KMS-11 (cell line): ENCODE results near the gene HK3.

ENCODE experiments used
- H2AFZ ChIP-seq: fragments of 200-600 bp; sonication (generic); 2 replicates; pipeline ENCODE4 v1.6.1; 2016; ENCODE audit warnings: antibody characterized with exemption, mixed run types, low read depth
- H3K27ac ChIP-seq: fragments of 200-600 bp; sonication (generic); 2 replicates; pipeline ENCODE4 v1.6.1; 2016; ENCODE audit warnings: mild to moderate bottlenecking, mixed run types
- H3K27me3 ChIP-seq: fragments of 200-600 bp; sonication (generic); 2 replicates; pipeline ENCODE4 v1.6.1; 2017; ENCODE audit warnings: mild to moderate bottlenecking, low read depth, mixed run types, moderate library complexity; ENCODE audit not compliant: insufficient read depth
- H3K36me3 ChIP-seq: fragments of 200-600 bp; sonication (generic); 2 replicates; pipeline ENCODE4 v1.6.1; 2017; ENCODE audit warnings: mild to moderate bottlenecking, mixed run types; ENCODE audit not compliant: insufficient read depth
- H3K4me1 ChIP-seq: fragments of 200-600 bp; sonication (generic); 2 replicates; pipeline ENCODE4 v1.6.1; 2016; ENCODE audit warnings: mild to moderate bottlenecking, low read depth, mixed run types; ENCODE audit not compliant: poor library complexity, severe bottlenecking
- H3K4me2 ChIP-seq: fragments of 200-600 bp; sonication (generic); 2 replicates; pipeline ENCODE4 v1.7.0; 2016; ENCODE audit warnings: mild to moderate bottlenecking, mixed run types
- H3K4me3 ChIP-seq: fragments of 200-600 bp; sonication (generic); IDR thresholded peaks from 2 replicates; pipeline ENCODE4 v1.6.1; 2017; ENCODE audit warnings: low read depth, low read length, mixed read lengths; ENCODE audit not compliant: insufficient read depth
- H3K79me2 ChIP-seq: fragments of 200-600 bp; sonication (generic); 2 replicates; pipeline ENCODE4 v1.6.1; 2016; ENCODE audit warnings: low read depth, mixed run types; ENCODE audit not compliant: insufficient read depth
- H3K9ac ChIP-seq: fragments of 200-600 bp; sonication (generic); 2 replicates; pipeline ENCODE4 v1.6.1; 2016; ENCODE audit warnings: mild to moderate bottlenecking, mixed run types
- H4K20me1 ChIP-seq: fragments of 200-600 bp; sonication (generic); 2 replicates; pipeline ENCODE4 v1.6.1; 2016; ENCODE audit warnings: mild to moderate bottlenecking, mixed run types; ENCODE audit not compliant: insufficient read depth
- CTCF ChIP-seq: fragments of 200-600 bp; sonication (generic); conservative IDR thresholded peaks from 2 replicates; pipeline ENCODE4 v1.6.1; 2017; ENCODE audit warnings: low read depth, mild to moderate bottlenecking, antibody characterized with exemption, low read length, moderate library complexity, mixed read lengths

The HK3 gene

GRCh38 chr5:176836811-176837706, 62.1 kb downstream of the HK3 start:
- no peaks in the 10 kb centered on the region for H3K36me3 ChIP-seq
- peaks cover 10% of the 10 kb centered on the region for H3K4me1 ChIP-seq
- no peak for TF ChIP-seq CTCF
- H4K20me1 ChIP-seq = no peaks in the 10 kb centered on the region
- H3K79me2 ChIP-seq = no peaks in the 10 kb centered on the region
- no peak overlapping the region for H3K27ac ChIP-seq
- H3K4me2 ChIP-seq = no peak overlapping the region
- H2AFZ ChIP-seq = no peak overlapping the region
- H3K4me3 ChIP-seq = no peak overlapping the region
- peaks cover 37% of the 10 kb centered on the region; the same call in 1 of the 2 replicates for H3K27me3 ChIP-seq
- H3K9ac ChIP-seq = no peak overlapping the region

GRCh38 chr5:176835918-176836317, 63.2 kb downstream of the HK3 start:
- no peak overlapping the region for H3K9ac ChIP-seq
- H3K4me1 ChIP-seq = peaks cover 10% of the 10 kb centered on the region
- no peaks in the 10 kb centered on the region for H3K79me2 ChIP-seq
- H3K4me3 ChIP-seq = no peak overlapping the region
- peaks cover 29% of the 10 kb centered on the region; the same call in 1 of the 2 replicates for H3K27me3 ChIP-seq
- TF ChIP-seq CTCF = no peak
- no peaks in the 10 kb centered on the region for H4K20me1 ChIP-seq
- no peak overlapping the region for H2AFZ ChIP-seq
- no peaks in the 10 kb centered on the region for H3K36me3 ChIP-seq
- no peak overlapping the region for H3K27ac ChIP-seq
- H3K4me2 ChIP-seq = no peak overlapping the region

- Histone ChIP-seq H3K9ac (no peak overlapping the region), H3K4me1 (no peaks in the 10 kb centered on the region), H3K79me2 (no peaks in the 10 kb centered on the region), H2AFZ (no peak overlapping the region), H3K4me2 (no peak overlapping the region), H3K27me3 (peaks cover 18% of the 10 kb centered on the region; the same call in 1 of the 2 replicates), H3K27ac (no peak overlapping the region), H4K20me1 (no peaks in the 10 kb centered on the region), H3K36me3 (no peaks in the 10 kb centered on the region), H3K4me3 (no peak overlapping the region)
- no peak for TF ChIP-seq CTCF
These were observed 65.9 kb downstream of the HK3 start for GRCh38 chr5:176833286-176833685.

- H3K27me3 ChIP-seq = peaks cover 17% of the 10 kb centered on the region; the same call in 1 of the 2 replicates
- no peak overlapping the region for H3K9ac ChIP-seq
- H4K20me1 ChIP-seq = no peaks in the 10 kb centered on the region
- no peak for TF ChIP-seq CTCF
- H3K4me2 ChIP-seq = no peak overlapping the region
- no peaks in the 10 kb centered on the region for H3K79me2 ChIP-seq
- H3K36me3 ChIP-seq = no peaks in the 10 kb centered on the region
- H3K4me3 ChIP-seq = no peak overlapping the region
- H3K4me1 ChIP-seq = no peaks in the 10 kb centered on the region
- no peak overlapping the region for H3K27ac ChIP-seq
- H2AFZ ChIP-seq = no peak overlapping the region
These were observed 67.0 kb downstream of the HK3 start for GRCh38 chr5:176832162-176832561.
